Suprapubic skin (tissue), 3 donors: Measurements from ENCODE around the gene C8B.

Experiments
- CTCF ChIP-seq, 2 donors: fragments of 200-600 bp in 1 of 2; fragments of 450-650 bp in 1 of 2; sonication (generic) in 1 of 2; IDR thresholded peaks; one replicate each; pipeline ENCODE4 v1.5.1; 2016 to 2019; ENCODE audit warnings: antibody characterized with exemption in 2 of 2, mild to moderate bottlenecking in 1 of 2, moderate library complexity in 1 of 2
- POLR2A ChIP-seq, 2 donors: fragments of 450-650 bp; IDR thresholded peaks; one replicate each; pipeline ENCODE4 v1.6.1; 2017; ENCODE audit warnings: antibody characterized with exemption in 2 of 2, mild to moderate bottlenecking in 2 of 2, moderate library complexity in 2 of 2

- TF ChIP-seq POLR2A (IDR thresholded peaks at IDR 0.05) (no peak), CTCF (IDR thresholded peaks at IDR 0.05) (no peak)
Observed at GRCh38 chr1:56983484-56983883, 17.7 kb upstream of the C8B start.
